ENCODE data around the gene TENM3. TPM values are rescaled to one million over a fixed set of nuclear protein-coding genes. Genes with fewer than 3 reads are reported as not detected.

TENM3 gene
- total RNA-seq, 4 donors from 2014 or later: 0.18 to 9.4 (median 1.5) TPM

DNA sequence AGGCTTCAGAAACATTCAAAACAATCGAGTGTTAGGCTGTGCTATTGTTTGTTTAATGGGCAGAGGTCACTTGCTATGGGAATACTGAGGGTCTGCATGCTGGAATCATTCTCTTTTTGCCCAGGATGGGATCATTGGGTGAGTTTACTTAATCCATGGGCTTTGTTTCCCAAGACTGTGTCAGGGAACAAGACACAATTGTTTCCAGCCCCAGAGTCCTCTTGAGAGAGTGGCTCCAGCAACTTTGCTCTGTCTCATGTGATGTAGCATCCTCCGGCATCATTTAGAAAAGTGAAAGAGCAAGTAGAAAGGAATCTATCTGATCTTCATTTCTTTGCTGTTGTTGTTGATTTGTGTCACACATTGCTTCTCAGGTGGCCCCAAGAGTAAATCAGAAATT is 1.8 kb downstream of the TENM3 start:
- no peak for TF ChIP-seq CTCF (IDR thresholded peaks at IDR 0.05)
- no peak for TF ChIP-seq POLR2A (IDR thresholded peaks at IDR 0.05)
- Histone ChIP-seq H3K9me3 (no peaks in the 10 kb centered on the region), H3K27ac (no peak overlapping the region)

GRCh38 chr4:182245541-182246215 is 2.5 kb downstream of the TENM3 start:
- Histone ChIP-seq H3K9me3 (no peaks in the 10 kb centered on the region), H3K4me3 (no peak overlapping the region)

More for the DNA sequence above, 1.8 kb downstream of the TENM3 start:
- DNase-seq: no peak
- Histone ChIP-seq H3K4me1 (no peaks in the 10 kb centered on the region), H3K36me3 (no peaks in the 10 kb centered on the region), H3K27me3 (no peaks in the 10 kb centered on the region), H3K4me3 (no peak overlapping the region)

GRCh38 chr4:182246401-182247205 is 3.4 kb downstream of the TENM3 start:
- Histone ChIP-seq H3K36me3 (no peaks in the 10 kb centered on the region), H3K9me3 (no peaks in the 10 kb centered on the region), H3K4me1 (no peaks in the 10 kb centered on the region), H3K27ac (no peak overlapping the region), H3K27me3 (no peaks in the 10 kb centered on the region), H3K4me3 (no peak overlapping the region)
- DNase-seq: no peak
- TF ChIP-seq POLR2A (IDR thresholded peaks at IDR 0.05) (no peak), CTCF (IDR thresholded peaks at IDR 0.05) (no peak)

More at GRCh38 chr4:182245541-182246215, 2.5 kb downstream of the TENM3 start:
- no peaks in the 10 kb centered on the region for H3K36me3 ChIP-seq
- DNase-seq: no peak
- H3K27me3 ChIP-seq: no peaks in the 10 kb centered on the region
- H3K27ac ChIP-seq: no peak overlapping the region
- H3K4me1 ChIP-seq: no peaks in the 10 kb centered on the region
- TF ChIP-seq POLR2A (IDR thresholded peaks at IDR 0.05): no peak
- no peak for TF ChIP-seq CTCF (IDR thresholded peaks at IDR 0.05)

GRCh38 chr4:182248295-182248694 is 5.1 kb downstream of the TENM3 start:
- Histone ChIP-seq H3K4me3 (no peak overlapping the region), H3K4me1 (no peaks in the 10 kb centered on the region), H3K9me3 (no peaks in the 10 kb centered on the region), H3K36me3 (no peaks in the 10 kb centered on the region), H3K27ac (no peak overlapping the region), H3K27me3 (no peaks in the 10 kb centered on the region)
- TF ChIP-seq CTCF (IDR thresholded peaks at IDR 0.05) (no peak), POLR2A (IDR thresholded peaks at IDR 0.05) (no peak)
- DNase-seq: no peak

- no peaks in the 10 kb centered on the region for H3K27me3 ChIP-seq
- no peak for DNase-seq
- no peak overlapping the region for H3K4me3 ChIP-seq
- H3K36me3 ChIP-seq: no peaks in the 10 kb centered on the region
- TF ChIP-seq CTCF (IDR thresholded peaks at IDR 0.05) (no peak), POLR2A (IDR thresholded peaks at IDR 0.05) (no peak)
- H3K27ac ChIP-seq: no peak overlapping the region
- no peaks in the 10 kb centered on the region for H3K9me3 ChIP-seq
- H3K4me1 ChIP-seq: no peaks in the 10 kb centered on the region
Measured at GRCh38 chr4:182250446-182250845, 7.2 kb downstream of the TENM3 start.

All from Peyer's patch (tissue), 4 donors.